DLD1 (cell line): ENCODE data around the gene ZNF423.

Experiments used
- in situ Hi-C: cut with HindIII; loops from 2 replicates; pipeline ENCODE4 v1.10.0; 2017; ENCODE audit warnings: low sequenced_read_pairs

Gene ZNF423

DNA sequence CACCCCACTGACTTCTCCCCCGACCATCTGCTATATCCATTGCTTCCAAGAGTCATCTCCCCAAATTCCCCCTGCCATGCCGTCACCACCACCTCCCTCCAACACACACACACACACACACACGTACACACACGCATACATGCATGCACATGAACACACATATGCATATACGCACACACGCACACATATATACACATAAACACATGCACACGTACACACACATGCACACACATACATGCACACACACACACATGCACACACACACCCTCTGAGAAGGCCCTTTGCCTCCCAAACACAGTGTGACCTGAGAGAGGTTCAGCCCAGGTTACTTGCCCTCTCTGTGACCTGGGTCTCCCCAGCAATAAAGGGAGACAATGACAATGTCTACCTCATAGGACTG lies 95.1 kb downstream of the ZNF423 start:
- in situ Hi-C loops = loop anchor here (25.0 kb wide), 1 partner anchor 149 kb away; no protein-coding TSS in a partner anchor

DNA sequence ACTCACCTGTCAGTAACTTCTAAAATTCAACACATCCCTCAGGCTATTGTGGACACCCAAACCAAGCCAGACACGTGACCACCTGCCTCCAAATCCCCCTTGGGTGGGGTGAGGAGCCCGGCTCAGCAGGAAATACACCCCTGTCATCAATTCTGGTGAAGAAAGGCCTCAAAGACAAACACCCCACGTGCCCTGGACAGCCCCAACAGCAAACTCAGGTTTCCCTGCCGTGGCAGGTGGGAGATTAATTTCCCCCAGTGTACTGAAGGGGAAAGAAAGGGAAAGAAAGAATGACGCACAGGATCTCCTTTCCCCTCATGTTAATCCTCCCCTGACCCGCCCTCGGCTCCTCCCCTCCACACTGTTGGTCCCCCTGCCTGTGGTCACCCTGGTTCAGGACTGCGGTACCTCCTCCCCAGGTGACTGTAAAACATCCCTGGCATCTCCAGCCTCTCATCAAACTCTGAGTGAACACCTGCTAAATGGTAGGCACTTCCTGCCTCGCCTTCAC lies 98.3 kb downstream of the ZNF423 start:
- in situ Hi-C loops = loop anchor here (25.0 kb wide), 1 partner anchor 145 kb away; no protein-coding TSS in a partner anchor

DNA sequence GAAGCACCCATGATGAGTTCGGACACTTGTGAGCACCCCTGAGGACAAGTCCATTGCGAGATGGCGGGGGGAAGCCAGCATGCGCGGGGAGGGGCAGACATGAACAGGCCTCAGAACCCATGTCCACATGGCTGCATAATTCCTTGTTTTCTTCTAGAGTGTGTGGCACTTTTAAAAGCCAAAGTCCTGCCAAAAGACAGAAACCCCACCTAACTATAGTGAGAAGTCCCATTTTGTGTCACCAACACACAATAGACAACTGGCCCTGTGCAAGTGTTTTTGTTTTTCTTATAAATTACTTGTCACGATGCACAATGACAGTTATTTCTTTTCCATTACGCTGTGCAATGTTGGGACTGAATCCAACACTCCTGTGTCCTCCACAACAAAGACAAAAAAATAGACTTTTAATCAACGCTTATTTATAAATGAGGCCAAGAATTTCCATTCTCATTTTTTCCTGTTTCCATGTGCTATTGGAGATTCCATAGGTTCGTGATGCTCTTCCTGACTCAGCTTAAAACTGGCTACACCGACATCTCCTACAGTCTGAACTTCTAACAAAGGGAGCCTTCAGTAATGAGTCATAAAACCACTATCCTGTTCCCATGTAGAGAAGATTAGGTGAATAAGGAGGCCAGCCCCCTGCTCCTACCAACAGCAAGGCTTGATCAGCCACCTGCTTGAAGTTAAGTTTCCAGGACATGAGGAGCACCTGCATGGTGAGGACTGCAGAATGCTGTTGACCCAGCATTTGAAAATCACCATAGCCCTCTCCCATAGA lies 98.9 kb downstream of the ZNF423 start:
- in situ Hi-C loops = loop anchor here (25.0 kb wide), 1 partner anchor 145 kb away; no protein-coding TSS in a partner anchor

DNA sequence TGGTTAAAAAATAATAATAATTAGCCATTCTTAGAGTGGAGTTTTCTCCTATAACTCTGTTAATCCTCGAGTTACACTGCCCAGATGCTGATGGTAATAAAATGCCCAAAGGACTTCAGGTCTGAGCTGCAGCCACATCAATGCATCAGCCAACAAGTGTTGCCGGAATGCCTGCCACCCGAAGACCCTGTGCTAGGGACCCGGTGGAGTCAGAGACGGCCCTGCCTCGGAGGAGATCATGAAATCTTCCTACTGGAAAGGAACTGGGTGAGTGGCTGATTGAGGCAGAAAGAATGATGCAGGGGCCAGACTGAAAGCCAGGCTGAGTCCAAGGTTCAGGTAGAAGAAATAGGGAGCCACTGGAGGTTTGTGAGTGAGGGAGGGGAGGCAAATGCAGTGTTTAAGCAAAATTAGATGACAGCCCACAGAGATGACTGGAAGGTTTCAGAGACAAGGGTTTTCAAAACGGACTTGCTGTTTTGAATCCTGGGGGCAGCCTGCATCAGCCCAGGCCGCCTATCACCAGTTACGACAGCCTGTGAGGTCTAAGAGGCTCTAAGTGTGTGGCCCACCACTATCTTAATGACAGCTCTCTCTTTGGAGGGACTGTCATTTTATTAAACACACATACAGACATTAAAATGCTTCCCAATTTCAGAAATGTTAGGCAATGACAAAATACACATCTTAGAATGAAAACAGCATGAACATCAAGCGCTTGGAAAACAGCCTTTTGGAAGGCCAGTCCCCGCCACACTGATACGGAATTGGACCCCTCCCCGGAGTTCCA lies 100.0 kb downstream of the ZNF423 start:
- in situ Hi-C loops = loop anchor here (25.0 kb wide), 1 partner anchor 144 kb away; no protein-coding TSS in a partner anchor

DNA sequence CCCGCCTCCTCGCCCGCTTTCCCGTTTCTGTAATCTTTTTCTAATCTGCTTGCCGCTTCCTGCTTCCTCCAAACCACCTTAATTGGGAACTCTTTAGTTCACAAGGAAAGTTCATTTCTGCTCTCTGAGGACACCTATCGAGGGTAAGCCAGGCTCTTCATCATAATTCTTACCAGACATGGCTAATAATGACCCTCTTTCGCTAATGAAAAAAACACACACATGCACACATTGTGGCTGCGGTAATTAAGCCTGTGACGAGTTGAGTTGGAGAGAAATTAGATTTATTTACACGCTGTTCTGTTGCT lies 100.6 kb downstream of the ZNF423 start:
- in situ Hi-C loops = loop anchor here (25.0 kb wide), 1 partner anchor 143 kb away; no protein-coding TSS in a partner anchor

DNA sequence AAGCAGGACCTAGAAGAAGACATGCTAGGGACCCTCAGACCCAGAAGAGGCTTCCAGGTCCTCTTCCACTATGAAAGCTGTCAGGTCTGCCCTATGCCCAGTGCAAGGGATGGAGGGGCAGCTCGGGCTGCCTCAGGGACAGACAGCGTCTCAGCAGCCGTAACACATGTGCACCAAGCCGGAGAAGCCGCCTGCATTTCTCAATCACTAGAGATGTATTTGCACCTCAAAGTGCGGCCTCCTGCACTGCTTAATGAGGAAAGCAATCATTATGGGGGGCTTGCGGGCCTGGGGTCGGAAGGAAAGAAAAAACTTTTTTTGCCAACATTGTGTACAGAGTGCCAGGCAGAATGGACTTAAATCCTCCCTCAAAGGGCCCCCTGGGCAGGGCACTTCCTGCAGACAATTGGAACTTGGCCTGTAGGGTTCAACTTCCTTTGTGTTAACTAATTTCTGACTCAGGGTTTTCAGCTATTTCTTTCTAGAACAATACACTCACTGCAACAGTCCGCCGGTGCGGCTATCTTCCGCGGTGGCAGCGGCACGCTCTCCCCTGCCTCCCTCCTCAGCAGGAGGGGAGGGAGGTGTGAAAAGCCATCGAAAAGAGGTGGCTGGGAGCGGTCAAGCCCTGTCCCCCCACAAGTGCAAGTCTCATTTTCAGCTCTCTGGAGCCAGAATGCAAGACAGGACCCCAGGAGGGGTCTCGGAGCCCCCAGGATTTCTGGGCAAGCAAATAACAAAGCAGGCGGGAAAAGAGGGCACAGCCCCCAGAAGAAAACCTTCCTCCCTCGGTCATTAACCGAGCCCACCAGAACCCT lies 101.2 kb downstream of the ZNF423 start:
- in situ Hi-C loops = loop anchor here (25.0 kb wide), 1 partner anchor 142 kb away; no protein-coding TSS in a partner anchor

DNA sequence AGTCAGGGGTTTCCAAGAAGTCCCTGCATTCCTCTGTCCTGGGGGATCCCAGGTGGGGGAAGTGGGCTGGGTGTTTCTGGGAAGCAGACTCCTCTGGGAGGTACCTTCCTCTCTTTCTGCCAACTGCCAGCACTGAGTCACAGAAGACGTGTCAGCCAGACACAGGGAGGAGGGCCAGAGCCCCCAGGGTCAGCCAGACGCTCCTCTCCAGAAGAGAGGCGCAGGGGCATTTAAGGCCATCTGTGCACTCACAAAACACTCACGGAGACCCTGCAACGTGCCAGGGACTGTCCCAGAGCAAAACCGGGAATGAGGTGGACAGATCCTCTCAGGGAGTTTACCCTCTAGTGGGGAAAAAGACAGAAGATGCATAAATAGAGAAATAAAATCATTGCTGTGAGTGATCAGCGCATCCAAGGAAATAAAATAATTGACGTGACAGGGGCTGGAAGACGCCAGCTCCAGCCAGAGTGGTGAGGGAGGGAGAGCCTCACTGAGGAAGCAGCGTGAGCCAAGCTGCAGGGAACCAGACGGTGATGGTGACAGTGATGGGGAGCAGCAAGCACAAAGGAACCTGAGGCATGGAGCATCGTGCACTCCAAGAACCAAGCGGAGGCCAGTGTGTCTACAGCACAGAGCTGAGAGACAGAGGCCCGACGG lies 105.4 kb downstream of the ZNF423 start:
- in situ Hi-C loops = loop anchor here (25.0 kb wide), 1 partner anchor 138 kb away; no protein-coding TSS in a partner anchor

DNA sequence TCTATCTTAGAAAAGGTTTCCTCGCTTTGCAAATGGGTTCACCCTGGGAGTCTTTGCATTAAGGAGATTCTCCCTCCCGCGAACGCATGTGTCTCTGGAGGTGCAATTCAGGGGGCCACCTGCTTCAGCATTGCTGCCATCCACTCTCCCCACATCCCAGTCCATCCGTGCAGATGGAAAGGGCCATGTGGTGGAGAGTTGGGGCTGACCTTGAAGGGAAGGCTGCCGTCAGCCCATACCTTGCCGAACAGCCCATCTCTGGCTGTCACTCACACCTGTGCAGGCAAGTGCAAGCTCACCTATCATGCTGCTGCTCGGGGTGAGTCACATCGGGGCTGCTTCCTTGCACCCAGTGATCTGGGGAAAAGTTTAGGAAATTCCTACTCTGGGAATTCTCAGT lies 106.1 kb downstream of the ZNF423 start:
- in situ Hi-C loops = loop anchor here (25.0 kb wide), 1 partner anchor 138 kb away; no protein-coding TSS in a partner anchor

DNA sequence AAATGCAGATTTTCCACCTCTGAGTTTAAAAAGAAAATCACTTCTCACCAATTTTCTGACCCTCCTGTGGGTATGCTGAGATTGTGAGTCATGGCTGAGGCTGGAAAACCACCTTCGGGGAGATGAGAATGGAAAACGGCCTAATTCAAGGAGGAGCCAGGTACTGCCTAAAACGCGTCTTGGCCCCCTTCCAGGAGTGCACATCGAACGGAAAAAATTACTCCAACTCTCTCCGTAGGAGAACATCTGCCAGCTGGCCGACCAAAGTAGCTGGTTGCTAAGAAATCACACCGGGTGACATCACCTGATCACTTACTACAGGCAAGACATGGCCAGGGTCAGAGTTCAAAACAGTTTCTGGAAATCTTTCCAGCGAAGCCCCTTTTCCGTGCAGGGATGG lies 107.6 kb downstream of the ZNF423 start:
- in situ Hi-C loops = no loop called here

DNA sequence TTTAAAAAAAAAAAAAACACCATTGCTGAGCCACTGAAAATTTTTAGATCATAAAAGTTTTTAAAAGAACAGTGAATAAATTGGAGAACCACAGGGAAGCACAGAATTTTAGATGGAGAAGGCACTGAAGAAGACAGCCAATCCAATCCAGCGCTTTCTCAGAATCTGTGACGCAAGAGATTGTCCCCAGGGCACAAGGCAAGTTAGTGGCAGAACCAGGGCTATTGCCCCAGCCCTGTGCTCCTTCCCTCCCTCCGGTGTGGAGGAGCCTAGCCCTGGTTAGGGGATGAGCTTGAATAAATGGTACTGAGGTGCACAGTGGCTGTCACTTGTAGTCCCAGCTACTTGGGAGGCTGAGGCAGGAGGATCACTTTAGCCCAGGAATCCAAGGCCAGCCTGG lies 108.3 kb downstream of the ZNF423 start:
- in situ Hi-C loops = no loop called here

DNA sequence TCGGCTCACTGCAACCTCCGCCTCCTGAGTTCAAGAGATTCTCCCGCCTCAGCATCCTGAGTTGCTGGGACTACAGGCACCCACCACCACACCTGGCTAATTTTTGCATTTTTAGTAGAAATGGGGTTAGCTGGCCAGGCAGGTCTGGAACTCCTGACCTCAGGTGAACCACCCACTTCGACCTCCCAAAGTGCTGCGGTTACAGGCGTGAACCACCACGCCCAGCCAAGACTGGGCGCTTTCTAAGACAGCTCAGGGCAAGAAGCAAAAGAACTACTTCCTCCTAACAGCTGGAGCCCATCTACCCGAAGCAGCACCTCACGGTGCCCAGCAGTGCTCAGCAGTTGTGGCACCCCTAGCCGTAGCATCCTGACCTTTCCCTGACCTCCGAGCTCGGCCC lies 109.4 kb downstream of the ZNF423 start:
- in situ Hi-C loops = no loop called here

DNA sequence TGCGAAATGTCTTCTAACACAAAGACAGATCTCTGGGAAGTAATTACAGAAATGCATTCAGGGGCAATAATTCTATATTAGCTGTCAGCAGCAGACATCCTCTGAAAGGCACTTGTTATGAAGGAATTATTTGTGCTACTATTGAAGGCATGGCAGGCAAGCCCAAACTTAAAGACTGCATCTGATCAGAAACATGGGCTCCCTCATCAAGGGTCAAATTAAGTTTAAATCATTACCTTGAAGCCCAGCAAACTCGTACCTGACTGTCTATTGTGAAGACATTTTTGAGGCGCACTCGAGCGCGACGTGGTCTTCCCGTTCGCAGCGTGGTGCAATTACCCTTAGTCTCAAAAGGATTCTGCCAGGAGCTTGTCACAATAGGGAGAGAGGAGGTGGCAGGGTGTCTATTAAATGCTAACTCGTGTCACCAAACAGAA lies 110.6 kb downstream of the ZNF423 start:
- in situ Hi-C loops = no loop called here

DNA sequence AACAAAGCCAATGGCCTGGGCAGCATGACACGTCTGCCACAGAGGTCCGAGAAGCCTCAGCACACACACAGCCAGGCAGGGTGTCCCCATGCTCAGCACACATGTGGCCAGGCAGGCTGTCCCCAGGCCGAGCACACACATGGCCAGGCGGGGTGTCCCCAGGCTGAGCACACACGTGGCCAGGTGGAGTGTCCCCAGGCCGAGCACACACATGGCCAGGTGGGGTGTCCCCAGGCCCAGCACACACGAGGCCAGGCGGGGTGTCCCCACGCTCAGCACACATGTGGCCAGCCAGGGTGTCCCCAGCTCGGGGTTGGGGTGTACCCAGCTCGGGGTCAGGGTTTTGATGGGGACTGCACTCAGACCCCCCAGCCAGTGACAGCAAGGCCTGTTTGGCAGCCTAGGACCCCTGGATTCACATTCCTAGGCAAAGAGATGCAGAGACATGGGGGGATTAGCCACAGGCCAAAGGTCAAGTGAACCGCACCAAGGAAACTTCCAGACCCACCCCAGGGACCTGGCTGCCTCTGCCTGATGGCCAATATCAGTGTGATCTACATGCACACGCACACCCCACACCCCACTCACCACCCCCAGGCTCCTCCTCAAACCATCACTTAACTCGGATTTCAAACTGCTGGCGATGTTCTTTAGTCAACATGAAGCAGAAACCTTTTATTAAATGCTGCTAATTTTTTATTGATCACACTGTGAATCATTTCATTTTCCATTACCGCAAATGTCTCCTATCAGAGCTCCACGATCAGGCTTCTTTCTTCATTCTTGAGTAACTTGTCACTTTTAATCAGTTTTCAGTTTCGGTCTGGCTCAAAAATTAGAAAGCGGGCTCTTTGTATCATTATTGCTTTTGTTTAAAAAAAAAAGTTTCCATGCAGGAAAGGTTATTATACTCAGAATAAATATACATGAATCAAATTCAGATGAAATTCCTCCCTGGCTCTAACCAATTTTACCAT lies 111.4 kb downstream of the ZNF423 start:
- in situ Hi-C loops = no loop called here

DNA sequence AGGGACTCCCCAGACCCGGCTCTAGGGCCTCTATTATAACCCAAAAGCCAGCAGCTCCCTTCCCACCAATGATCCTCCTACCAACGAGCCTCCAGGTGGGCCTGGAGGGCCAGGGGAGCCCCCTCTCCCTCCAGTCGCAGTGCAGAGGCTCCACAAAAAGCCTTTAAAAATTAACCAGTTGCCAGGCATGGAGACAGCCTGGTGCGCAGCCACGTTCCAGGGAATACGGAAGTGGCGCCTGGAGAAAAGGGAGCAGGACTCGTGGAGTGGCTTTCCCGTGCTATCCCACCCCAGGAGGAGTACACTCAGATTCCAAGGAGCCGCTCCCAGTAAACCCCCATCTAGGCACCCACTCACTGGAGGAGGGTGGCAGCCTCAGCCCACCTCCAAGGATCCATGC lies 112.3 kb downstream of the ZNF423 start:
- in situ Hi-C loops = no loop called here

DNA sequence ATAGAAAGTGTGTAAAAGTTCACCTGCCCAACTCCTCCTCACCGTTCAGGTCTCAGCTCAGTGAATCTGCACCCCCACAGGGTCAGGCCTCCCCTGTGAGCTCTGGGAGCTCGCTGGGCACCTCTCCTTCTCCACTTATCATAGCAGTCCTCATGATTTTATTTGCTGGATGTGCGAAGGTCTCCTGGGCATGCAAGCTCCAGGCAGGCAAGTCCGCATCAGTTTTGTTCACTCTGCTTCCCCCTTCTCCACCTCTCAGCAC lies 112.8 kb downstream of the ZNF423 start:
- in situ Hi-C loops = no loop called here

DNA sequence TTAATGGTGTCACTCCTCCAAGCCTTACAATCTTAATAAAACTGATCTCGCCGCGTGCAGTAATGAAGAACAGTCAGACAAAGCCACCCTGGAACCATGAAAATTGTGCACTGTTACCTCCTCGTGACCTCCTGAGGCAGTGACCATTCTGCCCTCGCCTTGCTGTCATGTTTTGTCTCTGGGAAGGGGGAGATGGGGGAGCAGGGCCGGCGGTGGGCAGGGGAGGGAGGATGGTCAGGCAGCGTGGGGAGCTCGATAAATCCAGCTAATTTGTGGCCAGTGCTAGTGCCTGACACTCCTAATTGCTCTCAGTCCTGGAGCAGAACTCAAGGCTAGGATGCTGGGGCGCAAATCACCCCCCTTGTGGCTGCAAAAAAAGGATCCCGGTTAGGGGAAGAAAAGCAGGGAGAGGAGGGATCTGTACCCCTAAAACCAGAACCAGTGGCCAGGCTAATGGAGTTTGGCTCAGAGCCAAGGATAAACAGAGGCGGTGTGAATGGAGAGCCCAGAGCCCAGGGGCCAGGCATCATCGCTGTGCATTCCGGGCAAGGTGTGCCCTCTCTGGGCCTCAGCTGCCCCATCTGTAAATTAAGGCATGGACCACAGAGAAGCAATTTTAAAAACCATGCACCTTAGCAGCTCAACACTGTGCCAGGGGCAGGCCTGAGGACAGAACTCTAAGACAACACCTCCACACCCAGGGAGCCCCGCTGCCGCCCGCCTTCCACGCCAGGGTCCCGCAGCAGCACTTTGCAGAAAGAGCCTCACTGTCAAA lies 113.3 kb downstream of the ZNF423 start:
- in situ Hi-C loops = no loop called here

DNA sequence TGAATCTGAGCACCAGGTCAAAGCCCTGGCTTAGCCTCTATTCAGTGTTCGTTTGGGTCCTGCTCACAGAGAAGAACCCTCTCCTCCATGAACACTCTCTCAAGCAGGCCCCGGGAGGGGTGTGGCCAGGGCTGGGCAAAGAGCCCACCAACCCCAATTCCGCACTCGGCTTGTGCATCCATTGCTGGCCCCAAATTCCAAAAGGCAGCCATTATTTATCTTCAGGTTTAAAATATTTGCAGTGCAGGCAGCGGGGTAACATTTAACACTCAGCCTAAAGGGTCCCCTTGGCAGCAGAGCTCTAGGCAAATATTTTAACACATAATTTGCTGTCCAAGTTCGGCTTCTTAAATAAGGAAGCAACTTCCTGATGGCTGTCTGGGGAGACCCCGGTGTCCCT lies 115.7 kb downstream of the ZNF423 start:
- in situ Hi-C loops = no loop called here

DNA sequence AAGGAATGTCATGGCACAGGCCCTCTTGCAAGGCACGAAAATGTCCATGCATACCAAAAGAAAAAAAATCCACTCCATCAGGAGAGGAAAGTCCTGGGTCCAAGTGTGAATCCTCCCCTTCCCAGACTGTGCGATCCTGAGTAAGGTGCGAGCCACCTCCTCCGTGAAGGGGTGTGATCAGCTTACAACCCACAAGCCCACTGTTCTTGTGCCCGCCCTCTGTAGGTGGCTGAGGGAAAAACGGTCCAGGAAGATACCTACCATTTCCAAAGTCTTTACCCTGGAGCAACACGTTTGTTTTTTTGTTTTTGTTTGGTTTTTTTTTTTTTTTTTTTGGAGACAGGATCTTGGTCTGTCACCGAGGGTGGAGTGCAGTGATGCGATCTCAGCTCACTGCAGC lies 116.5 kb downstream of the ZNF423 start:
- in situ Hi-C loops = no loop called here

DNA sequence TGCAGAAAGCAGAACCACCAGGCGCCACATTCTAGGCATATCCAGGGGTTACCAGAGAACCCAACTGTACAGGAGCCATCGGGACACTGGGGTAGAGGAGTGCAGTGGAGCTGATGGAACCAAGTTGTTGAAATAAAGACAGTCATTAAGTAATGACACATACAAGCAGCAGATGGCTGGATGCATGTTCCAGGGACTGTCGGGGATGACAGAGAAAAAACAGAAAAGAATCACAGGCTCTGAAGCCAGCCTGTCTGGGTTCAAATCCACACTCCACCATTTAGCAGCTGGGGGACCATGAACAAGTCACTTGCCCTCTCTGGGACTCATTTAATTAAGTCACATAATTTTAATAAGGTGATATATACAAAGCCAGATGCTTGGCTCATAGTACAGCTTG lies 117.1 kb downstream of the ZNF423 start:
- in situ Hi-C loops = no loop called here
